Endothelial cell of umbilical vein (primary cell): ENCODE results near the gene PTPRT. TPM values are rescaled to one million over a fixed set of nuclear protein-coding genes. Genes with fewer than 3 reads are reported as not detected.
A peak's percentile ranks its signal among the peaks of the same experiment; 100 is the strongest.

Experiments
- BruUV-seq: library from RNA; stranded (reverse); fragments of 400-500 nt; replicated peaks from 2 replicates; lab custom pipeline; 2021; lab: Mats Ljungman, UMichigan
- CTCF ChIA-PET: fragments of 300-600, 350-600 bp; sonication (Branson Sonifier 250); formaldehyde crosslinking; loops from one replicate; lab custom pipeline; 2021; ENCODE audit warnings: antibody characterized with exemption, inconsistent platforms; lab: Charles Lee
- POLR2A ChIA-PET: fragments of 300-600, 350-600 bp; sonication (Branson Sonifier 250); formaldehyde crosslinking; loops from one replicate; lab custom pipeline; 2021; ENCODE audit warnings: antibody characterized with exemption, inconsistent platforms; lab: Charles Lee
- DNase-seq: peaks from one replicate; pipeline ENCODE4 v3.0.0-alpha.2; 2011; ENCODE audit warnings: low read depth, low spot score
- FAIRE-seq: peaks from 2 replicates; lab custom pipeline; 2011; peaks lifted over from hg19 to GRCh38; lab: Jason Lieb, UNC
- H2AFZ ChIP-seq: 2 replicates; pipeline ENCODE4 v1.6.0; 2012; ENCODE audit warnings: low read depth, low read length, control low read depth, inconsistent platforms
- H3K27ac ChIP-seq: 2 replicates; pipeline ENCODE4 v1.5.1; 2011; ENCODE audit warnings: low read depth, mild to moderate bottlenecking, control low read depth, low read length, moderate library complexity; ENCODE audit not compliant: insufficient read depth
- H3K27me3 ChIP-seq, 2 experiments: 2 replicates each; pipeline versions ENCODE4 v1.6.0 to v1.6.1; 2011; ENCODE audit warnings: low read length in 2 of 2, mixed read lengths in 1 of 2; ENCODE audit not compliant: control insufficient read depth in 2 of 2, insufficient read depth in 2 of 2
- H3K36me3 ChIP-seq, 2 experiments: 2 replicates in 1 of 2; 3 replicates in 1 of 2; pipeline ENCODE4 v1.5.1; 2011; ENCODE audit warnings: low read length in 2 of 2, mild to moderate bottlenecking in 1 of 2, moderate library complexity in 1 of 2; ENCODE audit not compliant: control insufficient read depth in 2 of 2, insufficient read depth in 2 of 2; ENCODE audit errors: extremely low read depth in 1 of 2
- H3K4me1 ChIP-seq: 3 replicates; pipeline ENCODE4 v1.5.1; 2011; ENCODE audit warnings: mild to moderate bottlenecking, low read length; ENCODE audit not compliant: control insufficient read depth, insufficient read depth; ENCODE audit errors: extremely low read depth
- H3K4me2 ChIP-seq: 2 replicates; pipeline ENCODE4 v1.6.1; 2011; ENCODE audit warnings: low read length, control low read depth, mixed read lengths; ENCODE audit not compliant: insufficient read depth
- H3K4me3 ChIP-seq, 3 experiments: fragments of 200-600 bp in 1 of 3; sonication (generic), shearing (Covaris generic) in 1 of 3; replicated peaks in 1 of 3; 2 replicates each; pipeline ENCODE4 v1.5.1; 2011 to 2016; ENCODE audit warnings: control low read depth in 3 of 3, low read length in 3 of 3, mild to moderate bottlenecking in 2 of 3, inconsistent platforms in 1 of 3, low read depth in 1 of 3, moderate library complexity in 1 of 3; ENCODE audit not compliant: insufficient read depth in 1 of 3
- H3K79me2 ChIP-seq: 2 replicates; pipeline ENCODE4 v1.6.0; 2012; ENCODE audit warnings: low read length, inconsistent platforms; ENCODE audit not compliant: control insufficient read depth, insufficient read depth
- H3K9ac ChIP-seq: replicated peaks from 2 replicates; pipeline ENCODE3; 2011; ENCODE audit warnings: low read length, control low read depth; ENCODE audit not compliant: insufficient read depth; ENCODE audit errors: extremely low read depth
- H3K9me1 ChIP-seq: replicated peaks from 3 replicates; pipeline ENCODE4 v1.6.0; 2011; ENCODE audit warnings: mild to moderate bottlenecking, low read length; ENCODE audit not compliant: control insufficient read depth, insufficient read depth; ENCODE audit errors: extremely low read depth
- H3K9me3 ChIP-seq: replicated peaks from 2 replicates; pipeline ENCODE4 v1.5.1; 2012; ENCODE audit warnings: low read length, inconsistent platforms; ENCODE audit not compliant: control insufficient read depth, insufficient read depth
- H4K20me1 ChIP-seq: replicated peaks from 2 replicates; pipeline ENCODE3; 2011; ENCODE audit warnings: mild to moderate bottlenecking, low read length; ENCODE audit not compliant: control insufficient read depth, insufficient read depth; ENCODE audit errors: extremely low read depth
- EZH2 ChIP-seq: IDR thresholded peaks from 2 replicates; pipeline ENCODE4 v1.6.1; 2012; ENCODE audit warnings: borderline replicate concordance, low read depth, mild to moderate bottlenecking, moderate library complexity, low read length, inconsistent platforms; ENCODE audit not compliant: severe bottlenecking
- FOS ChIP-seq: IDR thresholded peaks from 2 replicates; pipeline ENCODE4 v1.6.1; 2011; ENCODE audit warnings: mild to moderate bottlenecking, low read length, moderate library complexity, borderline replicate concordance; ENCODE audit not compliant: insufficient read depth
- GATA2 ChIP-seq: IDR thresholded peaks from 2 replicates; pipeline ENCODE4 v1.7.0; 2011; ENCODE audit warnings: low read depth, mild to moderate bottlenecking, moderate library complexity, mixed read lengths, low read length; ENCODE audit not compliant: insufficient read length, insufficient read depth
- JUN ChIP-seq: IDR thresholded peaks from 2 replicates; pipeline ENCODE4 v1.6.1; 2011; ENCODE audit warnings: borderline replicate concordance, low read depth; ENCODE audit not compliant: insufficient read length, insufficient read depth
- MYC ChIP-seq: IDR thresholded peaks from one replicate; pipeline ENCODE4 v1.6.1; 2011; ENCODE audit warnings: mild to moderate bottlenecking, low read depth, low read length
- POLR2A ChIP-seq: IDR thresholded peaks from 2 replicates; pipeline ENCODE4 v1.6.1; 2012; ENCODE audit warnings: low read depth, mild to moderate bottlenecking, control low read depth, low read length
- POLR2AphosphoS5 ChIP-seq: IDR thresholded peaks from 2 replicates; pipeline ENCODE4 v1.6.1; 2012; ENCODE audit warnings: low read depth, mild to moderate bottlenecking, control low read depth, low read length, moderate library complexity; ENCODE audit not compliant: insufficient read depth
- dilution Hi-C: fragments of 300-500 bp; cut with MboI; formaldehyde crosslinking; loops from one replicate; pipeline ENCODE4 v1.15.0; 2019; ENCODE audit warnings: low sequenced_read_pairs; ENCODE audit not compliant: extremely low pct_ligation_motif_present
- intact Hi-C: fragments of 100-400 bp; cut with micrococcal nuclease; formaldehyde crosslinking; loops from one replicate; pipeline ENCODE4 v1.10.0; 2022
- polyA plus RNA-seq, 4 experiments: library from polyadenylated mRNA; depleted of rRNA in 3 of 4; stranded (reverse) in 3 of 4; unstranded in 1 of 4; fragments of >200 nt; gene quantifications; 2 replicates each; pipeline versions ENCODE4 v1.2.1 to v1.2.3, GENCODE V29; 2011 to 2012; ENCODE audit warnings: missing spikeins in 1 of 4
- total RNA-seq: library from RNA; stranded (reverse); gene quantifications from 2 replicates; pipeline ENCODE4 v1.2.3, GENCODE V29; 2021
- TF ChIP-seq, protein P1 (sequence below): IDR thresholded peaks from 2 replicates; pipeline ENCODE4 v1.6.1; 2011; ENCODE audit not compliant: insufficient read depth, insufficient read length

Gene PTPRT
- total and polyA plus RNA-seq, 2 donors (not counting 3 experiments of a cell fraction or from before 2014, with no cell fraction given) = not detected

DNA sequence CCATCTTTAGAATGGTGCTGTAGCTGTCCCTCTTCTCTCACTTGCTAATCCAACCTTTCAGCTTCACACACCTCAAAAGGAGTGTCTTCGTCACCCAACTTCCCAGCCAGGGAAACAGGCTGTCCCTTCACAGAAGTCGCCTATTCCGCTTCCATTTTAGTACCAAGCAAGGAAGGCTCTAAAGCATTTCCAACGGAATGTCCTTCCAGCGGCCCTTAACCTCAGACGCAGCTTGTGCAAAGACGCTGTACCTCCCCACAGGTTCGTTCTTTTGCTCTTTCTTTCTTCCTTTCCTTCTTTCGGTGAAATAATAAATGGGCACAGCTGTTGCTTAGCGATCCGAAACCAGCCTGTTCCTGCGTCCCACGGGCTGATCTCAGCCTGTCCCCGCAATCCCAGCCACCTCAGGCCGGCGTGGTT is 1.5 kb downstream of the PTPRT start:
- Histone ChIP-seq H2AFZ (no peak overlapping the region), H3K9ac (no peak overlapping the region), H3K36me3 (no peaks in the 10 kb centered on the region), H3K9me1 (no peaks in the 10 kb centered on the region), H4K20me1 (no peaks in the 10 kb centered on the region), H3K79me2 (no peaks in the 10 kb centered on the region), H3K4me2 (no peak overlapping the region), H3K27ac (no peak overlapping the region), H3K9me3 (no peaks in the 10 kb centered on the region), H3K4me1 (no peaks in the 10 kb centered on the region), H3K4me3 (no peak overlapping the region), H3K27me3 (peaks cover 11 to 15% of the 10 kb centered on the region in 2 experiments)
- ChIA-PET POLR2A (no interaction called here), CTCF (interaction anchor here (0.7 to 5.0 kb wide), 9 partner anchors 11 to 1491 kb away, joined by 3 to 92 read pairs (median 4); no protein-coding TSS in a partner anchor)
- dilution Hi-C loops (no loop called here), intact Hi-C loops (loop anchor here (10.0 kb wide), 1 partner anchor 217 kb away; no protein-coding TSS in a partner anchor)
- TF ChIP-seq POLR2A = no peak
- peak; percentile 51 for TF ChIP-seq EZH2
- no peak for TF ChIP-seq POLR2AphosphoS5
- no peak for TF ChIP-seq JUN
- no peak for TF ChIP-seq FOS
- TF ChIP-seq MYC = no peak
- TF ChIP-seq, protein P1, sequence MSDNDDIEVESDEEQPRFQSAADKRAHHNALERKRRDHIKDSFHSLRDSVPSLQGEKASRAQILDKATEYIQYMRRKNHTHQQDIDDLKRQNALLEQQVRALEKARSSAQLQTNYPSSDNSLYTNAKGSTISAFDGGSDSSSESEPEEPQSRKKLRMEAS = no peak
- no peak for TF ChIP-seq GATA2
- no peak for DNase-seq
- no peak for FAIRE-seq
- no TSS peak for BruUV-seq
